ENCODE data around the gene CCT4.
"Not testable (repeated sequence)": the region's sequence is repeated elsewhere in the genome, so short reads cannot be mapped to it uniquely, and the experiment has no call there.

GRCh38 chr2:61866482-61867089, 21.9 kb downstream of the CCT4 start:
- TF ChIP-seq, protein P1, sequence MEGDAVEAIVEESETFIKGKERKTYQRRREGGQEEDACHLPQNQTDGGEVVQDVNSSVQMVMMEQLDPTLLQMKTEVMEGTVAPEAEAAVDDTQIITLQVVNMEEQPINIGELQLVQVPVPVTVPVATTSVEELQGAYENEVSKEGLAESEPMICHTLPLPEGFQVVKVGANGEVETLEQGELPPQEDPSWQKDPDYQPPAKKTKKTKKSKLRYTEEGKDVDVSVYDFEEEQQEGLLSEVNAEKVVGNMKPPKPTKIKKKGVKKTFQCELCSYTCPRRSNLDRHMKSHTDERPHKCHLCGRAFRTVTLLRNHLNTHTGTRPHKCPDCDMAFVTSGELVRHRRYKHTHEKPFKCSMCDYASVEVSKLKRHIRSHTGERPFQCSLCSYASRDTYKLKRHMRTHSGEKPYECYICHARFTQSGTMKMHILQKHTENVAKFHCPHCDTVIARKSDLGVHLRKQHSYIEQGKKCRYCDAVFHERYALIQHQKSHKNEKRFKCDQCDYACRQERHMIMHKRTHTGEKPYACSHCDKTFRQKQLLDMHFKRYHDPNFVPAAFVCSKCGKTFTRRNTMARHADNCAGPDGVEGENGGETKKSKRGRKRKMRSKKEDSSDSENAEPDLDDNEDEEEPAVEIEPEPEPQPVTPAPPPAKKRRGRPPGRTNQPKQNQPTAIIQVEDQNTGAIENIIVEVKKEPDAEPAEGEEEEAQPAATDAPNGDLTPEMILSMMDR (IDR thresholded peaks at IDR 0.05) = not testable (repeated sequence)
- not testable (repeated sequence) for TF ChIP-seq POLR2AphosphoS5, TCF7L2 (IDR thresholded peaks at IDR 0.05; ENCODE audit: low read depth, low read length)
- TF ChIP-seq, protein P2, sequence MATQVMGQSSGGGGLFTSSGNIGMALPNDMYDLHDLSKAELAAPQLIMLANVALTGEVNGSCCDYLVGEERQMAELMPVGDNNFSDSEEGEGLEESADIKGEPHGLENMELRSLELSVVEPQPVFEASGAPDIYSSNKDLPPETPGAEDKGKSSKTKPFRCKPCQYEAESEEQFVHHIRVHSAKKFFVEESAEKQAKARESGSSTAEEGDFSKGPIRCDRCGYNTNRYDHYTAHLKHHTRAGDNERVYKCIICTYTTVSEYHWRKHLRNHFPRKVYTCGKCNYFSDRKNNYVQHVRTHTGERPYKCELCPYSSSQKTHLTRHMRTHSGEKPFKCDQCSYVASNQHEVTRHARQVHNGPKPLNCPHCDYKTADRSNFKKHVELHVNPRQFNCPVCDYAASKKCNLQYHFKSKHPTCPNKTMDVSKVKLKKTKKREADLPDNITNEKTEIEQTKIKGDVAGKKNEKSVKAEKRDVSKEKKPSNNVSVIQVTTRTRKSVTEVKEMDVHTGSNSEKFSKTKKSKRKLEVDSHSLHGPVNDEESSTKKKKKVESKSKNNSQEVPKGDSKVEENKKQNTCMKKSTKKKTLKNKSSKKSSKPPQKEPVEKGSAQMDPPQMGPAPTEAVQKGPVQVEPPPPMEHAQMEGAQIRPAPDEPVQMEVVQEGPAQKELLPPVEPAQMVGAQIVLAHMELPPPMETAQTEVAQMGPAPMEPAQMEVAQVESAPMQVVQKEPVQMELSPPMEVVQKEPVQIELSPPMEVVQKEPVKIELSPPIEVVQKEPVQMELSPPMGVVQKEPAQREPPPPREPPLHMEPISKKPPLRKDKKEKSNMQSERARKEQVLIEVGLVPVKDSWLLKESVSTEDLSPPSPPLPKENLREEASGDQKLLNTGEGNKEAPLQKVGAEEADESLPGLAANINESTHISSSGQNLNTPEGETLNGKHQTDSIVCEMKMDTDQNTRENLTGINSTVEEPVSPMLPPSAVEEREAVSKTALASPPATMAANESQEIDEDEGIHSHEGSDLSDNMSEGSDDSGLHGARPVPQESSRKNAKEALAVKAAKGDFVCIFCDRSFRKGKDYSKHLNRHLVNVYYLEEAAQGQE (IDR thresholded peaks at IDR 0.05; ENCODE audit: insufficient read depth in 1 of 2, low read depth in 2 of 2, low read length in 1 of 2) = not testable (repeated sequence)

Measured in Panc1 (cell line).